SK-N-SH (cell line): ENCODE data around the gene TGM4.

Source experiments
- RFX5 ChIP-seq: IDR thresholded peaks from 2 replicates; pipeline ENCODE4 v1.6.1; 2012; ENCODE audit warnings: mild to moderate bottlenecking, improper control_type of control experiment, low read length
- TF ChIP-seq, protein P1 (sequence below): fragments of 200-600 bp; sonication (generic); IDR thresholded peaks from 2 replicates; pipeline ENCODE4 v1.6.1; 2017; ENCODE audit warnings: antibody characterized with exemption, mild to moderate bottlenecking, moderate library complexity

DNA sequence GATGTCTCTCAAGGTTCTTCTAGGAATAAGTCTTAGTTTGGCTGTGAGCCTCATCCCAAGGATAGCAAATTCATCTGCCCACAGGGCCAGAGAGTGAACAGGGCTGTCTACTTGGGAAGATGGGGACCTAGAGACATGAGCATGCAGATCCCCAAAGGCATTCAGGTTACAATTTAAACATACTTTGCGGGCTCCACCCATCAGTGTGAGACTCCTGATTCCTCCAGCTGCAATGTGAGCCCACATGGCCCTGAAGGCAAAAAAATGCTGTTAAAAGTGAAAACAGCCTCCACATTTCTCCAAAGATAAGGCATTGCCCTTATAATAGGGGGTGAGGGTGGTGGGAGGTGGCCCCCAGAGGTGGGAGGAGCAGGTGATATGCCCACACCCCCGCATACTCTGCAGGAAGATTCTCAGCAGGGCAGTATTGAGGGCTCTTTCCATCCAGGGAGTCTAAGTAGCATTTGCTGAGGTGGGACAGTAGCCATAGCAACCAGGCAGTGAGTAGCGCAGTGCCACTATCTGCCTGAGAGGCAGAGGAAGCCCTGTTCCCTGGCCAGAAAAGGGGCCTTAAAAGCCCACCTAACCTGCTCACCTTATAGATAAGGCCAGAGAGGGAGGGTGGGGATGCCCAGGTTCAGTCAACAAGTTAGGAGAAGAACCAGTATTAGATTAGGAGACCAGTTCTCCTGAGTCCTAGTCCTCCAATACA, 31.2 kb downstream of the TGM4 start:
- TF ChIP-seq RFX5: no peak
- TF ChIP-seq, protein P1, sequence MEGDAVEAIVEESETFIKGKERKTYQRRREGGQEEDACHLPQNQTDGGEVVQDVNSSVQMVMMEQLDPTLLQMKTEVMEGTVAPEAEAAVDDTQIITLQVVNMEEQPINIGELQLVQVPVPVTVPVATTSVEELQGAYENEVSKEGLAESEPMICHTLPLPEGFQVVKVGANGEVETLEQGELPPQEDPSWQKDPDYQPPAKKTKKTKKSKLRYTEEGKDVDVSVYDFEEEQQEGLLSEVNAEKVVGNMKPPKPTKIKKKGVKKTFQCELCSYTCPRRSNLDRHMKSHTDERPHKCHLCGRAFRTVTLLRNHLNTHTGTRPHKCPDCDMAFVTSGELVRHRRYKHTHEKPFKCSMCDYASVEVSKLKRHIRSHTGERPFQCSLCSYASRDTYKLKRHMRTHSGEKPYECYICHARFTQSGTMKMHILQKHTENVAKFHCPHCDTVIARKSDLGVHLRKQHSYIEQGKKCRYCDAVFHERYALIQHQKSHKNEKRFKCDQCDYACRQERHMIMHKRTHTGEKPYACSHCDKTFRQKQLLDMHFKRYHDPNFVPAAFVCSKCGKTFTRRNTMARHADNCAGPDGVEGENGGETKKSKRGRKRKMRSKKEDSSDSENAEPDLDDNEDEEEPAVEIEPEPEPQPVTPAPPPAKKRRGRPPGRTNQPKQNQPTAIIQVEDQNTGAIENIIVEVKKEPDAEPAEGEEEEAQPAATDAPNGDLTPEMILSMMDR: no peak
